ENCODE measurements around the gene SP7.

SP7 gene

DNA sequence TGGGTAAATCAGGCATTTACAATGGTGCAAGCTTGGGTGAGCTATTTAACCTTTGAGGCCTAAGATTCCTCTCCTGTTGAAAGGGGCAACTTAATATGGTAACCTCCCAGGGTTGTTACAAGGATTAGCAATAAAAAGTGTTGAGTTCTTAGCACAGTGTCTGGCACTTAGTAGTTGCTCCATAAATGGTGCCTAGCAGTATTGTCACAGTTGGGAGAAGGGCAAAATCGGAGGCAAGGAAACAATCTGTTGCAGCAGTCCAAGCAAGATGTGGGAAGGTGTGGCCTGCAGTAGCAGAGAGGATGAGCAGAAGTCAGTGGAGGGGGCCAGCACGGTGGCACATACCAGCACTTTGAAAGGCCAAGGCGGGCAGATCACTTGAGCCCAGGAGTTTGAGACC is 7.3 kb upstream of the SP7 start:
- Histone ChIP-seq H3K27me3 (ENCODE audit: control insufficient read depth, insufficient read depth, low read length) (no peaks in the 10 kb centered on the region), H3K36me3 (ENCODE audit: control insufficient read depth, insufficient read depth, low read length) (no peaks in the 10 kb centered on the region), H2AFZ (no peak overlapping the region), H3K4me3 (ENCODE audit: low read depth, low read length) (no peak overlapping the region), H3K9ac (no peak overlapping the region), H3K9me3 (ENCODE audit: control insufficient read depth, low read length) (no peaks in the 10 kb centered on the region), H3K27ac (no peak overlapping the region), H3K4me2 (ENCODE audit: low read length) (no peak overlapping the region), H3K79me2 (no peaks in the 10 kb centered on the region), H3K4me1 (peaks cover 7% of the 10 kb centered on the region)
- TF ChIP-seq, protein P1, sequence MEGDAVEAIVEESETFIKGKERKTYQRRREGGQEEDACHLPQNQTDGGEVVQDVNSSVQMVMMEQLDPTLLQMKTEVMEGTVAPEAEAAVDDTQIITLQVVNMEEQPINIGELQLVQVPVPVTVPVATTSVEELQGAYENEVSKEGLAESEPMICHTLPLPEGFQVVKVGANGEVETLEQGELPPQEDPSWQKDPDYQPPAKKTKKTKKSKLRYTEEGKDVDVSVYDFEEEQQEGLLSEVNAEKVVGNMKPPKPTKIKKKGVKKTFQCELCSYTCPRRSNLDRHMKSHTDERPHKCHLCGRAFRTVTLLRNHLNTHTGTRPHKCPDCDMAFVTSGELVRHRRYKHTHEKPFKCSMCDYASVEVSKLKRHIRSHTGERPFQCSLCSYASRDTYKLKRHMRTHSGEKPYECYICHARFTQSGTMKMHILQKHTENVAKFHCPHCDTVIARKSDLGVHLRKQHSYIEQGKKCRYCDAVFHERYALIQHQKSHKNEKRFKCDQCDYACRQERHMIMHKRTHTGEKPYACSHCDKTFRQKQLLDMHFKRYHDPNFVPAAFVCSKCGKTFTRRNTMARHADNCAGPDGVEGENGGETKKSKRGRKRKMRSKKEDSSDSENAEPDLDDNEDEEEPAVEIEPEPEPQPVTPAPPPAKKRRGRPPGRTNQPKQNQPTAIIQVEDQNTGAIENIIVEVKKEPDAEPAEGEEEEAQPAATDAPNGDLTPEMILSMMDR (IDR thresholded peaks at IDR 0.05), result no peak

DNA sequence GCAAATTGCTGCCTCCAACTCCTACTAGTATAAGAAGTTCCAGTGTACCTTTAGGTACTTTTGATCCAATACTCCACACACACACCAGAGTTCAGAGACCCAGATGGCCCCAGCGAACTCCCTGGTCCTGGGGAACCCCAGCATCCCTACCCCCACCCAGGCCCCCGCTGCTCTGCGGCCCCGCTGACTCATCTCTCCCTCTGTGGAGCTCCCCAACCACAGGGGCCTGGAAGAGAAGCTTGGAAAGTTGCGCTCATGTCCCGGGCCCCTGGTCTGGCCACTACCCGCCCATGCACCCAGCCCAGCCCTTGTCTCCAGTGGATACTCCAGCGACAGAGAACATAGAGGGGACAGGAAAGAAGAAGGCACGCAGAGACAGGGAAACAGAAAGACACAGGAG is 4.2 kb upstream of the SP7 start:
- Histone ChIP-seq H3K79me2 (no peaks in the 10 kb centered on the region), H3K9ac (no peak overlapping the region), H3K27me3 (ENCODE audit: control insufficient read depth, insufficient read depth, low read length) (no peaks in the 10 kb centered on the region), H2AFZ (no peak overlapping the region), H3K4me2 (ENCODE audit: low read length) (no peak overlapping the region), H3K36me3 (ENCODE audit: control insufficient read depth, insufficient read depth, low read length) (no peaks in the 10 kb centered on the region), H3K4me3 (ENCODE audit: low read depth, low read length) (no peak overlapping the region), H3K9me3 (ENCODE audit: control insufficient read depth, low read length) (no peaks in the 10 kb centered on the region), H3K27ac (no peak overlapping the region), H3K4me1 (peaks cover 7% of the 10 kb centered on the region)
- TF ChIP-seq, protein P1 (IDR thresholded peaks at IDR 0.05), result no peak

DNA sequence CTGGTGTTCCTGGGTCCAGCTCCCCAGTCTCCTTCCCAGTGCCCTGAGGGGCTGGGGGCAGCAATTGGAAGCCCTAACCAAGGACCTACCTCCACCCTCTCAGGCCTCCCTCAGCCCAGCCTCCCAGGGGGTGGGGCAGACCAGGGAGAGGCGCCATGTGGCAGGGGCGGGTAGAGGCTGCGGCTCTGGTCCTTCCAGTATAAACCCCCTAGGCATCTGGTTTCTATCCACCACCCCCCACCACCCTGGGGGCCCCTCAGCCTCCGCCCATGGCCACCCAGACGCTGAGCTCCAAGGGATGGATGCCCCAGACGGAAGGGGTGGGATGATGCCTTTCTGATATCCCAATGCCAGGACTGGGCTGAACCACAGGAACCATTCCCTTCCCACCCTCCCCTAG is 2.8 kb upstream of the SP7 start:
- H3K79me2 ChIP-seq, result no peaks in the 10 kb centered on the region
- H3K27me3 ChIP-seq (ENCODE audit: control insufficient read depth, insufficient read depth, low read length), result no peaks in the 10 kb centered on the region
- no peaks in the 10 kb centered on the region for H3K9me3 ChIP-seq (ENCODE audit: control insufficient read depth, low read length)
- no peak overlapping the region for H3K4me3 ChIP-seq (ENCODE audit: low read depth, low read length)
- no peak overlapping the region for H3K9ac ChIP-seq
- H2AFZ ChIP-seq, result no peak overlapping the region
- TF ChIP-seq, protein P1 (IDR thresholded peaks at IDR 0.05), result no peak
- H3K4me2 ChIP-seq (ENCODE audit: low read length), result no peak overlapping the region
- H3K36me3 ChIP-seq (ENCODE audit: control insufficient read depth, insufficient read depth, low read length), result no peaks in the 10 kb centered on the region
- no peaks in the 10 kb centered on the region for H3K4me1 ChIP-seq
- no peak overlapping the region for H3K27ac ChIP-seq

DNA sequence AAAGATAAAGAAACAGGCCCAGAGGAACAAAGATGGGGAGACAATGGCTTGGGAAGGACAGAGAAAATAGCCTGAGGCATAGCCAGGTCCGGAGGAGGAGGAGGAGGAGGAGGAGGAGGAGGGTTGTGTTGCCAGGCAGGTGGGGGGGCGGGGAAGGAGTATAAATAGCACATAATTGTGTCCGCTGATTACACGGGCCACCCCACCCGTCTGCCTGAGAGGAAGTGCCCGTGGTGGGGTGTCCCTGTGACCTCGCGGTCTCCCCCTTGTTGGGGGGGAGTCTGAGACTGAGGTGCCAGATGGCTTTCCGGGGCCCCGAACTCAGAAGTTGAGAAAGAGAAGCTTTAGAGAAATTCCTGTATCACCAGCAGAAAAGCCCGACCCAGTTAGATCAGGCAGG is 1.9 kb upstream of the SP7 start:
- Histone ChIP-seq H3K79me2 (no peaks in the 10 kb centered on the region), H3K4me1 (no peaks in the 10 kb centered on the region), H3K36me3 (ENCODE audit: control insufficient read depth, insufficient read depth, low read length) (no peaks in the 10 kb centered on the region), H3K9ac (no peak overlapping the region), H3K27ac (no peak overlapping the region), H3K9me3 (ENCODE audit: control insufficient read depth, low read length) (no peaks in the 10 kb centered on the region), H3K27me3 (ENCODE audit: control insufficient read depth, insufficient read depth, low read length) (no peaks in the 10 kb centered on the region), H3K4me2 (ENCODE audit: low read length) (no peak overlapping the region), H3K4me3 (ENCODE audit: low read depth, low read length) (no peak overlapping the region), H2AFZ (no peak overlapping the region)
- TF ChIP-seq, protein P1 (IDR thresholded peaks at IDR 0.05), result no peak

DNA sequence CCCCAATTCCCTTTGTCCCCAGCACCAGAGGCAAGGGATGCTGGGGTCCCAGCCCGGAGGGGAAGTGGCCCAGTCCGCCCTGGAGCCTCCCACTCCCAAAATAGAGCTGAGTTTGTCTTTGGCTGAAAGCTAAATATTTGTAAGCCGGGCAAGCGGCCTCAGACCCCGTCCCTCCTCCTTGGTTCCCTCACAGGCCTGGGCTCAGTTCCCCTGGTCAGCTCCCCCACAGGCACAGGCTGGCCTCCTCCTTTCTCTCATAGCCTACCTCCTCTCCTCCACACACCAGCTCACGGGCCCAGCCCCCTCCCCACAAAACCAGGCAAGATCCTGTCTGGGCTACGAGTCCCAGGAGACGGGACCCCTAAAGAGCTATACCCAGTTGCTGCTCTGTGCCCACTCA is 1.3 kb downstream of the SP7 start:
- no peaks in the 10 kb centered on the region for H3K36me3 ChIP-seq (ENCODE audit: control insufficient read depth, insufficient read depth, low read length)
- no peak overlapping the region for H3K4me3 ChIP-seq (ENCODE audit: low read depth, low read length)
- H3K4me2 ChIP-seq (ENCODE audit: low read length), result no peak overlapping the region
- H3K27me3 ChIP-seq (ENCODE audit: control insufficient read depth, insufficient read depth, low read length), result no peaks in the 10 kb centered on the region
- H3K9me3 ChIP-seq (ENCODE audit: control insufficient read depth, low read length), result no peaks in the 10 kb centered on the region
- H3K4me1 ChIP-seq, result no peaks in the 10 kb centered on the region
- no peak overlapping the region for H2AFZ ChIP-seq
- H3K9ac ChIP-seq, result no peak overlapping the region
- H3K79me2 ChIP-seq, result no peaks in the 10 kb centered on the region
- no peak overlapping the region for H3K27ac ChIP-seq
- TF ChIP-seq, protein P1 (IDR thresholded peaks at IDR 0.05), result no peak

All from parathyroid adenoma (tissue), 2 donors.